ENCODE measurements around the gene PXMP2.

The PXMP2 gene

GRCh38 chr12:132711080-132711843 is 23.9 kb downstream of the PXMP2 start:
- H2AFZ ChIP-seq (ENCODE audit: low read length): peak overlapping the region; percentile 54; the same call in 1 of the 2 replicates
- H3K4me2 ChIP-seq (ENCODE audit: low read depth, low read length, poor library complexity, severe bottlenecking): peak overlapping the region; percentile 79
- no peaks in the 10 kb centered on the region for H3F3A ChIP-seq (ENCODE audit: low read depth)
- H4K20me1 ChIP-seq (ENCODE audit: insufficient read depth, low read length, poor library complexity, severe bottlenecking): peaks cover 16% of the 10 kb centered on the region
- peaks cover 14% of the 10 kb centered on the region for H3K4me1 ChIP-seq (ENCODE audit: insufficient read depth, low read length, poor library complexity, severe bottlenecking)
- H3K9ac ChIP-seq (ENCODE audit: low read depth, low read length, poor library complexity, severe bottlenecking): peak overlapping the region; percentile 78
- H3K9me3 ChIP-seq (ENCODE audit: insufficient read depth, low read depth, low read length): no peaks in the 10 kb centered on the region
- no peaks in the 10 kb centered on the region for H3K27me3 ChIP-seq (ENCODE audit: insufficient read depth, low read length, poor library complexity, severe bottlenecking)
- peaks cover 7% of the 10 kb centered on the region; the same call in 1 of the 2 replicates for H3K36me3 ChIP-seq (ENCODE audit: insufficient read depth, low read length)
- peak overlapping the region; percentile 77 for H3K4me3 ChIP-seq (ENCODE audit: low read length, poor library complexity, severe bottlenecking)
- TF ChIP-seq CTCF (conservative IDR thresholded peaks at IDR 0.05; ENCODE audit: low read length) (no peak), EZH2phosphoT487 (IDR thresholded peaks at IDR 0.05; ENCODE audit: borderline replicate concordance) (no peak)
- H3K9me2 ChIP-seq (replicated peaks; ENCODE audit: low read depth, low read length): no peaks in the 10 kb centered on the region
- H3K79me2 ChIP-seq (ENCODE audit: insufficient read depth, low read length): peaks cover 51% of the 10 kb centered on the region

GRCh38 chr12:132713123-132713522 is 25.7 kb downstream of the PXMP2 start:
- peaks cover 51% of the 10 kb centered on the region for H3K79me2 ChIP-seq (ENCODE audit: insufficient read depth, low read length)
- H3K9ac ChIP-seq (ENCODE audit: low read depth, low read length, poor library complexity, severe bottlenecking): peak overlapping the region; percentile 36

GRCh38 chr12:132715874-132716273 is 28.5 kb downstream of the PXMP2 start:
- H2AFZ ChIP-seq (ENCODE audit: low read length): no peak overlapping the region
- TF ChIP-seq CTCF (conservative IDR thresholded peaks at IDR 0.05; ENCODE audit: low read length) (no peak), EZH2phosphoT487 (IDR thresholded peaks at IDR 0.05; ENCODE audit: borderline replicate concordance) (no peak)
- H3K4me3 ChIP-seq (ENCODE audit: low read length, poor library complexity, severe bottlenecking): no peak overlapping the region
- no peaks in the 10 kb centered on the region for H3K9me3 ChIP-seq (ENCODE audit: insufficient read depth, low read depth, low read length)
- H3K36me3 ChIP-seq (ENCODE audit: insufficient read depth, low read length): peaks cover 38% of the 10 kb centered on the region; the same call in 1 of the 2 replicates
- H3K9me2 ChIP-seq (replicated peaks; ENCODE audit: low read depth, low read length): no peaks in the 10 kb centered on the region
- H3K4me2 ChIP-seq (ENCODE audit: low read depth, low read length, poor library complexity, severe bottlenecking): no peak overlapping the region
- H3K4me1 ChIP-seq (ENCODE audit: insufficient read depth, low read length, poor library complexity, severe bottlenecking): peaks cover 14% of the 10 kb centered on the region
- H4K20me1 ChIP-seq (ENCODE audit: insufficient read depth, low read length, poor library complexity, severe bottlenecking): peaks cover 19% of the 10 kb centered on the region
- H3F3A ChIP-seq (ENCODE audit: low read depth): no peaks in the 10 kb centered on the region
- H3K79me2 ChIP-seq (ENCODE audit: insufficient read depth, low read length): peaks cover 40% of the 10 kb centered on the region
- no peak overlapping the region for H3K9ac ChIP-seq (ENCODE audit: low read depth, low read length, poor library complexity, severe bottlenecking)
- H3K27me3 ChIP-seq (ENCODE audit: insufficient read depth, low read length, poor library complexity, severe bottlenecking): no peaks in the 10 kb centered on the region

More at GRCh38 chr12:132713123-132713522, 25.7 kb downstream of the PXMP2 start:
- TF ChIP-seq CTCF (conservative IDR thresholded peaks at IDR 0.05; ENCODE audit: low read length) (no peak), EZH2phosphoT487 (IDR thresholded peaks at IDR 0.05; ENCODE audit: borderline replicate concordance) (no peak)
- no peaks in the 10 kb centered on the region for H3F3A ChIP-seq (ENCODE audit: low read depth)
- H3K4me2 ChIP-seq (ENCODE audit: low read depth, low read length, poor library complexity, severe bottlenecking): peak overlapping the region; percentile 79
- H4K20me1 ChIP-seq (ENCODE audit: insufficient read depth, low read length, poor library complexity, severe bottlenecking): peaks cover 19% of the 10 kb centered on the region
- H3K9me2 ChIP-seq (replicated peaks; ENCODE audit: low read depth, low read length): no peaks in the 10 kb centered on the region
- no peaks in the 10 kb centered on the region for H3K27me3 ChIP-seq (ENCODE audit: insufficient read depth, low read length, poor library complexity, severe bottlenecking)
- no peaks in the 10 kb centered on the region for H3K9me3 ChIP-seq (ENCODE audit: insufficient read depth, low read depth, low read length)
- H3K4me1 ChIP-seq (ENCODE audit: insufficient read depth, low read length, poor library complexity, severe bottlenecking): peaks cover 14% of the 10 kb centered on the region
- H2AFZ ChIP-seq (ENCODE audit: low read length): no peak overlapping the region
- peaks cover 18% of the 10 kb centered on the region; the same call in 1 of the 2 replicates for H3K36me3 ChIP-seq (ENCODE audit: insufficient read depth, low read length)
- H3K4me3 ChIP-seq (ENCODE audit: low read length, poor library complexity, severe bottlenecking): no peak overlapping the region
